ENCODE data around the gene TTLL10.

GRCh38 chr1:1181938-1182410 is 8.3 kb downstream of the TTLL10 start:
- no peak for TF ChIP-seq EZH2 (IDR thresholded peaks at IDR 0.05; ENCODE audit: insufficient read depth, poor library complexity, severe bottlenecking)
- no peak for TF ChIP-seq EZH2phosphoT487 (IDR thresholded peaks at IDR 0.05; ENCODE audit: insufficient read depth, low read depth)

Data from GM23248 (cell line).